ENCODE data around the gene SORCS2.

SORCS2 gene

DNA sequence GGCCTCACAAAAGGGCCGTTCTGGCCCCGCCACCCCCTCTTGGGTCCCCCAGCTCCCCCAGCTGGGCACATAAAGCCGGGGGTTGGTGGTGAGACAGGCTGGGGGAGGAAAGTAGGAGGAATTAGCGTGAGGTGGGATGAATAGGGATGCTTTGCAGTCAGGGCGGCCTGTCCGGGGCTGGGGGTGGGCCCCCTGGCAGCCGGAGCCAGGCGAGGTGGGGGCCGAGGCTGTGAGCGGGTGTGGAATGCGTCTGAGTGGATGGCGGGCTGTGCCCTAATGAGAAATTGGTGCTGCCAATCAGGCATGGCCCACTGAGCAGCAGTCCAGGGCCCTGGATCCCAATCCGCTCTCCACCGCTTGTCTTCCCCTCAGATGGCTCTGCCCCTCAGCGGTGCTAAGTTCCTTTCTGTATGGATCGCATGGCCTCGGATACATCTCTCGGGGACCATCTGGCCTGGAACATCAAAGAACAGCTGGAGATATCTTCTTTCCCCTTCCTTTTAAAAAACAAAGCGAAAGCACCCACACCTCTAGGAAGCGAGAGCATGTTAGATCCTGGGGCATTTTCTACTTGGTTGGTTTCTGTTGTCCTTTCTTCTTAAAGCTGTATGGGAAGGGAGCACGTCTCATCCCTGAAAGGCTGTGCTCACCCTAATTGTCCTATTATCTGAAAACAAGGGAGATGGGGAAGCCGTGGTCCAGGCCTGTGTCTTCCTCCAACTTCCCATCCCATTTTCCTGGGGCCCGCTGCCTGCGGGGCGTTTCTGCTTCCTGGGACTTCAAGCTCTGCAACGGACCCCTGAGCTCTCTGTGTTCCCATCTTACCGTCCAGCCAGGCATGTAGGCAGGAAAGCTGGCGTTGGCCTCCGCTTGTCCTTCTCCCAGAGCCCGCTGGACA lies 106.9 kb downstream of the SORCS2 start:
- in situ Hi-C loops (cut with MboI; ENCODE audit: low sequenced_read_pairs) = no loop called here

DNA sequence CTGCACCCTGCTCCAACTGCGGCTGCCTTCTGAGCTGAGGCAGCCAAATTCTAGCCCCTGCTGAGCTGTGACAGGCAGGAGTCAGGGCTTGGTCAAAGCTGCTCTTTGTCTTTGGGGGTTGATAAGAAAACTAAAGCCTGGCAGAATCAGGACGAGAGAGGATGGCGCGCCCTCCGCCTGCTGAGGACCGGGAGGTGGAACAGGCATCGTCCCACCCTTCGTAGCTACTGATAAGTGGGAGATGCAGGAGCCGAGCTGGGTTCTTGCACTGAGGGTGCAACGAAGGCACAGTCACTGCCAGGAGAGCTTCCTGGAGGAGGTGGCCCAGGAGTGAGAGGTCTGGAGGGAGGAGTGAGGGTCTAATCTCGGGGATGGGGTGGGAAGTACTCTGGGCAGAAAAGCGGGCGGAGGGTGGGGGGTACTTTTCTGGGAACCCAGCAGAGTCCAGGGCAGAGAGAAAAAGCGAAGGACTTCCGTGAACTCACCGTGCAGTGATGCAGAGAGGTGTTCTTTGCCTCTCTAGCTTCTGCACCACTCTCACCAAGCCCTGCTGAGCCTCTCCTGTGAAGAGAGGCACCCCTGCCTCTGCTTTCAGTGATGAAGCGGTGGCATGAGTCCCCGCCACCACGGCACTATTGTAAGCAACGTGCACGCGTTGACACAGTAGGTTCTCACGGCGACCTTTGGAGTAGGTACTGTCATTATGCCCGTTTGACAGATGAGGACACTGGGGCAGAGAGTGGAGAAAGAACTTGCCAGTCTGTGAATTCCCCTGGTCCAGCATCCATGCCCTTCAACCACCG lies 107.8 kb downstream of the SORCS2 start:
- in situ Hi-C loops (cut with MboI; ENCODE audit: low sequenced_read_pairs) = no loop called here

DNA sequence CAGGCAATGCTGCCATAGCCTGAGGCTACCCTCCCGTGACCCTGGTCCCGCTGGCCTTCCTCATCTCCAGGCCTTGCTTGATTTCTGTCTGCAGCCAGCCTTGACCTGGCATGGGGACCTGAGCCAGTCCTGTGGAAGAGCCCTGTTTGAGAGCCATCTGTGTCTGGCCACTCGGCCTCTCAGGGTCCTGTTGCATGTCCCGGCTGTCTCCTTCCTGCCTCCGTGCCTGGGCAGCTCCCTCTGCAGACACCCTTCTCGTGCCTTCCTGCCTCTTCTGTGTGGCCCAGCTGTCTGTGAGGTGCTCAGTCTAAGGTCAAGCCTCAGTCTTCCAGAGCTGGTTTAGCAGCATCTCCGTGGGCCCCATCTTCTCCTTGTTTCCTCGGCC lies 108.4 kb downstream of the SORCS2 start:
- in situ Hi-C loops (cut with MboI; ENCODE audit: low sequenced_read_pairs) = no loop called here

DNA sequence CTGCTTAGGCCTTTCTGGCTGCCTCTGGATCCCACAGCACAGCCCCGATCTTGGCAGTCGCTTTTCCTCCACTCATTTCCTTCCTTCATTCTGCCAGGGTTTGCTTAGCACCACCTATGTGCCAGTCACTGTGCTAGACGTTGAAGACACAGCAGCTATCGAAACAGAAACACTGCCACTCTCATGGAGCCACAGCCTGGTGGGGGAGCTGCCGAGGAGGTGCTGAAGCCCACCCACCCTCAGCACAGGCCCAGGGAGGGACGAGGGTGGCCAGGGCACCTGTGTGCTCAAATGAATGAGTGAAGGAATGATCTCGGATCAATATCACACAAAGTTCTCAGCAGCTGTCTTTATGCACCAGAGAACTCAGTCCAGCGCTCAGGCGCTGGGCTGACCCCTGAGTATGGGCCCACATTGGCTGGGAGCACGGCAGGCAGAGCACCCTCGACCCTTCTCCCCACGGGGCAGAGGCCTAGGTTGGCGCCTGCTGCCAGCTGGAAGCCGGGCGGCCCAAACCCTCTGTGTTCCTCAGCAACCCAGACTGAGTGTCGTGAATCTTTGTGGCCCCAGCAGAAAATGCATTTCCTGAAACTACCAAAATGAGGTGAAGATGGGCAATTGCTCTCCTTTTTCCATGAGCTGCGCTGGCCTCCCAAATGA lies 108.9 kb downstream of the SORCS2 start:
- in situ Hi-C loops (cut with MboI; ENCODE audit: low sequenced_read_pairs) = no loop called here

DNA sequence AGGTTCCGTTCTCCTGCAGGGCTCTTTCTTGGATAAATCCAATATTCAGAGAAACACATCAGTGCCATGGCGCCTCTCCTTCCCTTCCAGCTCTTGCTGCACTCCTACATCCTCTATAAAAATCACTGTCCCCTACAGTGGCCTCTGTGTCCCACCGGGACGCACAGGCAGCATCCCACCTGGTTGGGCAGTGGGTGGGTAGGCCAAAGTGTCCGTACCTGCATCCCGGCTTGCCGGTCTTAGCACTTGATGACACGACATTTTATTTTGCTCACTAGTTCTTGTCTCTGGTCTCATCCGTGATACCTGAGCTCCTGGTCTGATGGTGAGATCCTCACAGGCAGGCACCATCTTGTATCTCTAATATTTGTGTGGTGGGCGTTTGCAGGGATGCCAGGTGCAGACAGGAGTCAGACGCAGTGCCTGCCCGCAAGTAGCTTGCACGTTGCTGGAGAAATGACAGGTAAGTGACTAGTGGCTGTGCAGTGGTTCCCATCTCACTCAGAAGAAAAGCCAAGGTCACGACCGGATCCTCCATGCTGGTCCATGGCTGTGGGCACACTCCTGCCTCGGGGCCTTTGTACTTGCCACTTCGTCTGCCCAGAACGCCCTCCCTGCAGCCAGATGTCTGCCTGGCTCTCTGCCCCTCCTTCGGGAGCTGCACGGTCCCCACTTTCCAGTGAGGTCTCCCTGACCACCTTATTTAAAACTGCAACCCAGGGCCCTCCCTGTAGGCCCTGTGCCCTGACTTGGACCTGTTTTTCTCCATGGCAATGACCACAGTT lies 109.7 kb downstream of the SORCS2 start:
- in situ Hi-C loops (cut with MboI; ENCODE audit: low sequenced_read_pairs) = no loop called here

DNA sequence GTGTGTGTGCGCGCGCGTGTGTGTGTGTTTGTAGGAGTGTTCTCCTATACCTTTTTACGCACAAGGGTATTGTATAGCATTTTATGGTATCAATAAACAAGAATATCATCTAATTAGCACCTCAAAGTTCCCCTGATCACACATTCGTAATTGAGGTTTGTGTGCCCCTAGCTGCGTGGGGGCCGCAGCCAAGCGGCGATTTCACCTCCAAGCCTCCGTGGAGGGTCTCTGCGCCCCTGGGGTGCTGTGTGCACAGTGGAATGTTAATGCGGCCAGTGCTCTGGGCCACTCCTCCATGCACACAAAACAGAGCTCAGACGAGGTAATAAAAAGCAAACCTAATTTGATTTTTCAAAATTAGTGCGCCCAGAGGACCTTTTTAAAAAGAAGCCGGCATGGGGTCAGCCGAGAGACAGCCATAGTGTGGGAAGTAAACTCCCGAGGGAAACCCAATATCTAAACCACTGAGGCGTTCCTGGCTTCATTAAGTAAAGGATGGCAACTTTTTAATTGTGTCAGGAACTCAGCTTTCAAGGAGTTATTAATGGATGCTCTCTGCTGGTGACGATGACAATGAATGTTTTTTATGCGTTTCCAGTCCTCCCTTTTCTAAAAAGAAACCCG lies 110.6 kb downstream of the SORCS2 start:
- in situ Hi-C loops (cut with MboI; ENCODE audit: low sequenced_read_pairs) = no loop called here

DNA sequence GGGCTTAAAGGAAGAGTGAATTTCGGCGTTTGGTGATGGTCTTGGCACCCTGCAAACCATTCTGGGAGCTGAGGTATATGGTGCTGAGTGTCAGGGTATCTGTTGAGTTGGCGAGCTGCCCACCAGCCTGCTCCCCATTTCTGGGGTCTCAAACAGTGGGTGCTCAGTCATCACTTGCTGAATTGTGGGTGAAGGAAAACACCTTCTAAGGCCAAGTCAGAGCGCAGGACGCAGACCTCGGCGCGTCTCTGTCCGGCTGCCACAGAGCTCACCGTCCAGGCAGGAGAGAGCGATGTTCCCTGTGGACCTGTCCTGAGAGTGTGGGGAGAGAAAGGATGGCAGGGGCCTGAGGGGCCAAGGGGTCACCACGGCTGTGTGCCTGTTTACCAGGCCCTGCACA lies 111.2 kb downstream of the SORCS2 start:
- in situ Hi-C loops (cut with MboI; ENCODE audit: low sequenced_read_pairs) = no loop called here

DNA sequence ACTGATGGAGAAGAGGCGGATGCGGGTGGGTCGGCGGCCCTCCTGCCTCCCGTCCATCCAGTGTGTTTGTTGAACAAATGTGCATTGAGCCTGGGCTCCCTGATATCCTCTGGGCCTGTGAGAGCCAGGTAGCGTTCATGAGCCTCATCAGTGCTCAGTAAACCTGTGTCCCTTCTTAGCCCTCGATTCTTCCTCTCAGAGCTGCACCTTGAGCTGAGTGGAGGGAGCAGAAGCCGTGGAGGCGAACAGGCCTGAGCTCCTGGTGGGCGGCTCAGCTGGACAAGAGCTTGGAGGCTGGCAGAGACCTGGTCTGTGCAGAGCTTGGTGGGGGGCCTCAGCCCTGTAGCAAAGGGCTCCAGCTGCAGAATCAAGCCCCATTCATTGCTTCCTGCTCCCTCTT lies 112.1 kb downstream of the SORCS2 start:
- in situ Hi-C loops (cut with MboI; ENCODE audit: low sequenced_read_pairs) = no loop called here

DNA sequence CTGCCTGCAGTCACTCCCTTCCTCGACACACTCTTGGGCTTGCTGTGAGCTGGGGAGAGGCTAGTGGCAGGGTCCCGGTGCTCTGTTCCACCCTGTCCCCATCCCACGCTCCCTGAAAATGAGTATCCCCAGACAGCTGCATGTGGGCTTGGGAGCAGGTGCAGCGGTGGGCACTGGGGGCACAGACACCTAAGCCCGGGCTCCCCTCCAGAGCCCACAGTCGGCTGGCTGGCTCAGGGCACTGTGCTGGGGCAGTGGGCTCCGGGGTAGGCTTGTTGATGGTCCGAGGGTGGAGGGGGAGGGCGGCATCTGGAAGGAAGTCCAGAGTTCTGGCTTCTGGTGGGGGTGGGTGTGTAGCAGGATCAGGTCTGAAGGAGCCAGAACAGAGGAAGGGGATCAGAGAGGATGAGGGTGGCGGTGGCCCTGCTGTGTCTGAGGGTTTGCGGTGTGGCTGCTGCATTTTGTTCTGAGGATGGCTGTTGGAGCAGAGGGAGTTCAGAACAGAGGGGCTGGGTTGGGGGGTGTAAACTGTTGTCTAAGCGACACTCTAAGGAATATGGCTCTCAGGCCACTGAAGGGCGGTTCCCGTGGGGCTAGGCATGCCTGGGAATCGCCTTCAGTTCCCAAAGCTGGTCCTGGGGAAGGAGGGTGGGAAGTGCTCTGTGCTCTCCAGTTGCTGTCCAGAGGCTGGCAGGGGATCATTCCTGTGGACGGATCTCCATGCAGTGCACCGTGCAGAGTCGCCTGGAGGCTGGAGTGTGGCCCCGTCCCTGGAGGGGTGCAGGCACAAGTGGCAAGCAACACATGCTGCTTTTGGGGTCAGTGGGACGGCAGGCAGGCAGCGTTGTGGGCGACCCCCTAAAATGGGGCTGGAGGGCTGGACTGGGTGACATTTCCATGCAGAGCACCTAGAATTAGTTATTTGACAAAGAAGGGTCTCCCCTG lies 114.0 kb downstream of the SORCS2 start:
- in situ Hi-C loops (cut with MboI; ENCODE audit: low sequenced_read_pairs) = no loop called here

DNA sequence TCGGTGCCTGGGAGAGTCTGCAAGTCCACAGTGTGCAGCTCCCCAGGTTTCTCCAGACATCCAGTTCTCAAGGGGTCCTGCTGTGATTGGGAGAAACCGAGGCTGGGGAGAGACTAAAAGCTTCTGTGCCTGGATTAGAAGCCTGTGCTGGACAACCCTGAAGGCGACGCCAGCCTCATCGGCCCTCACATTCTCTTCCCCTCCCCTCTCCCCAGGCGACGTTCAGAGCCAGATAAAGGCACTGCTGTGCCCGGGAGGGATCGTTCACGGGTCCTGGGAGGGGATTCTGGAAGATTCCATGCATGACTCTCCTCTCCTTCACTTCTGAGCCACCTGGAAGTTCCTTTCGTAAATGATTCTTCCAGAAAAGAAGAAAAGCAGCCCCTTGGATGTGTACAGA lies 114.6 kb downstream of the SORCS2 start:
- in situ Hi-C loops (cut with MboI; ENCODE audit: low sequenced_read_pairs) = no loop called here

DNA sequence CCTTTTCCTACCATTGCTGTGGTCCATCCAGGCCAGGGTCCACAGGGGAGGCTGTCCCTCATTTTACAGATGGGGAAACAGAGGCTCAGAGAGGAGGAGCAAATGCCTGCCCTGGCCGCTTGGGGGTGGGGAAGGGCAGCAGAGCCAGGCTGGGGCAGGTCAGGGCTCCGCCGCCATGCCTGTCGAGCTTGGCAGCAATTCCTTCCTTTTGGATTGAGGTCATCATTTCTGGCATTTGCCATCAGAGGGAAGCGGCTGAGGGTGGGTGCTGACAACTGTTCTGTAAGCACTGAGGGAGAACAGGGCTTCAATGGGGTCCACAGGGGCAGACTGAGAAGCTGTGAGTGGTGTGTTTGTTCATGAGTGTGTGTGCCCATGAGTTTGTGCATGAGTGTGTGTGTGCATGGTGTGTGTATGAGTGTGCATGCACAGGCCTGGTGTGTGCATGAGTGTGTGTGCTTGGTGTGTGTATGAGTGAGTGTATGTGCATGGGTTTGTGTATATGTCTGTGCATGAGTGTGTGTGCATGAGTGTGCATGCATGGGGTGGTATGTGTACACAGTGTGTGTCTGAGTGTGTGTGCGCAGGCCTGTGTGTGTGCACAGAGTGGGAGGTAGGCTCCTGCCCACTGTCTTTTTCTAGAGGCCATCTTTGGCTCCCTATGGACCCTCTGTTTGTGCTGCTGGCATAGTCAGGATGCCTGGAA lies 115.2 kb downstream of the SORCS2 start:
- in situ Hi-C loops (cut with MboI; ENCODE audit: low sequenced_read_pairs) = no loop called here

DNA sequence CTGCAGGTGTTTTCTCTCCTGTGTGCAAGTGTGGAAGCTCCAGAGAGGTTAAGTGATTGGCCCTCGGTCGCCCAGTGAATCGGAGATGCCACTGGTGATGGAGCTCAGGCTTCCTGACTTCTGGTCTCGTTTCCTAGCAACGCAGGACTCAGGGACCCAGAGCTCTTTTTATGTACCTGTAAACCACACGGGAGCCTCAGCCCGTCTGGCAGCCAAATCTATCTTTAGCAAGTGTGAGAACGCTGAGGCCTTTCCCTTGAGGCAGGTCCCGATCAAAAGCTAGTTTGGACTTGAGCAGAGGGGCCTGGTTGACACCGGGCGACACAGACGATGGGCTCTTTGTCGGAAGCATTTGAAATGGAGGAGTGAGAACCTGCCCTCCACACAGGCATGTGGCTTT lies 116.8 kb downstream of the SORCS2 start:
- in situ Hi-C loops (cut with MboI; ENCODE audit: low sequenced_read_pairs) = no loop called here

DNA sequence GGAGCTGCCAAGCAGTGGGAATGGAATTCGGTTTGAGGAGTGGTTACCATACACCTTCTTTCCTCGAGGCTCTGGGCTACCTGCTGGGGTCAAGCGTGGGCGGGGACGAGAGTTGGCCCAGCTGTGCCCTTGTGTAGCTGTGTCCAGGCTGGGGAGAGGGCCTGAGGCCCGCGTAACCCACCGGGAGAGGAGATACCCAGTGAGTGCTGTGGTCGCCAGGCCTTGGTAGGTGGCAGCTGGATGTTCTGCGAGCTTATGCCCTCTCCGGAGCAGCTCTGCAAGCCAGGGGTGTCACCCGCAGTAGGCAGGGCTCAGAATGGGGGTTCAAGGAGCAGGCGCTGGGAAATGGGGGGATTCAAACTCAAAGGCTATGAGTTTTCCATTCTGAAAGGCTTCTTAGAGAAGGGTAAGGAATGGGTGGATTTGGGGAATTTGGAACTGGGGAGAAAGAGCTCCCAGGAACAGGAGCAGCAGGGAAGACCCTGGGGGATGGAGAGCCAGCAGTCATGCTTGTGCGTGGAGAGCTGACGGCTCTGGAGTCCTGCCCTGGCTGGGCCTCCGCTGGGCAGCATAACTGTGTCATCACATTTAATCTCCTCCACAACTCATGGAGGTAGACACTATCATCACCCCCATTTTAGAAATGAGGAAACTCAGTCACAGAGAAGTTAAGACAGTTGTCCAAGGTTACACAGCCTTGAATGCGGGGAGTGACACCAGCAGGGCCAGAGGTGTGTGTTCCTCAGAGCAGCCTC lies 117.5 kb downstream of the SORCS2 start:
- in situ Hi-C loops (cut with MboI; ENCODE audit: low sequenced_read_pairs) = no loop called here

DNA sequence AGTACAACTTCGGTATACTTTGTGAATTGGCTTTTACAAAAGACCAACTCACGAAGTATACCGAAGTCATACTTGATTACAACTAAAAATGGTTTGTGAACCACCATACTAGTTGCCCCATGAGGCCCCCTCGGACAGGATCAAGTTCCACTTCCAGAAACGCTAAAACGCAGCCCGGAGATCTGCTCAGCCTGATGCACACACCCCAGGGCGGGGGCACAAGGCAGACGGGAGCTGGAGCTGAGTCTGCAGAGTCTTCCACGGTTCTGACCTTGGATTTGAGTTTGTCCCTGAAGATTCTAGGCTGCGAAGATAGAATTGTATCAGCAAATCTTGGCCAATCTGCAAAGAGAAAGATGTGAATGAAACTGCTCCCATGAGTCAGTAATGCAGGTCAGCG lies 118.1 kb downstream of the SORCS2 start:
- in situ Hi-C loops (cut with MboI; ENCODE audit: low sequenced_read_pairs) = no loop called here

DNA sequence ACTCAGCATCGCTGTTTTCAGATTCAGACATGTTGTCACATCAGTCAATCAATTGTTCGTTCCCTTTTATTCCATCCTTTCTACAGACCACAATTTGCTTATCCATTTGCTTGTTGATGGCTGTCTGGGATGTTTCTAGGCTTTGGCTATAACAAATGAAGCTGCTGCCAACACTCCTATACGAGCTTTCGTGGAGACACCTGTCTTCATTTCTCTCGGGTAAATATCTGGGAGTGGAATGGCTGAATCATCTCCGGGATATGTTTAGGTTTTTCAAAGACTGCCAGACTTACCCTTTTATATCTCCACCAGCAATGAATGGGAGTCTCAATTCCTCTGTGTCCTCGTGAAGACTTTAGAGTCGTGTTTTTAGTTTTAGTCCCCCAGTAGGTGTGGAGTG lies 118.9 kb downstream of the SORCS2 start:
- in situ Hi-C loops (cut with MboI; ENCODE audit: low sequenced_read_pairs) = no loop called here

DNA sequence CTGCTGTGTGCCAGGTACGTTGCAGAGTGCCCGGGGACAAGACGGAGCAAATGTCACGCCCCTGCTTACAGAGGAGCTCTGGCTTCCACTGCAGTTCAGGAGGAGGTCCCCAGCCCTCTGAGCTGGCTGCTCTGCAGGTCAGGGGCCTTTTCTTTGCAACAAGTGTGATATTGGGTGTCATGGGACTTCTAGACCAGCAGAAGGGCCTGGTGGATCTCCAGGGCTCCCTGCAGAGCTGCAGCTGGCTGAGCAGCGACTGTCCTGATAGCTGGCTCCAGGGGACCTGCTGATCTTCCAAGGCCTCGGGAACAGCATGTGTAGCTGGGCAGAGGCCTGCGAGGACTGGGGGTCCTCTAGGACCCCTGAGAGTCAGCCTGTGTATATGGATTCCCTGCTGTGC lies 120.4 kb downstream of the SORCS2 start:
- in situ Hi-C loops (cut with MboI; ENCODE audit: low sequenced_read_pairs) = no loop called here

DNA sequence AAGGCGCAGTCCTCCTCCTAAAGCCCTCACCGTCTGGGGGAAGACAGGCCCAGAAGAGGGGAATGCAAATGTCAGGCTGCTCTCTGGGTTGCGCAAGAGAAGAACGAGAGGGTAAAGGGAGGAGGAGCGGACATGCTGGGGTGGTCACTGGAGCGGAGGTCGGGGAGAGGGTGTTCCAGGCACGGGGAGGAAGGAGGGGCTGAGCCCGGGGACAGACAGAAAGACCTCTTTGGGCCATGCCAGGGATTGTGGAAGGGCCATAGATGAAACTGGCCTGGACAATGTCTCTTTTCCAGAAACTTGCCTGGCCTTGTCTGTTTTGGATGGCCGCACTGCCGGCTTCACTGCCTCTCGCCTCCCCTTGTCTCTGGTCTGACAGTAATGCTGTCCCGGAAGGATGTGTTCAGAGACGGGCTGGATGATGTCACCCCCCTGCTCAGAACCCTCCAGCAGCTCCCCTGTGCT lies 121.0 kb downstream of the SORCS2 start:
- in situ Hi-C loops (cut with MboI; ENCODE audit: low sequenced_read_pairs) = no loop called here

DNA sequence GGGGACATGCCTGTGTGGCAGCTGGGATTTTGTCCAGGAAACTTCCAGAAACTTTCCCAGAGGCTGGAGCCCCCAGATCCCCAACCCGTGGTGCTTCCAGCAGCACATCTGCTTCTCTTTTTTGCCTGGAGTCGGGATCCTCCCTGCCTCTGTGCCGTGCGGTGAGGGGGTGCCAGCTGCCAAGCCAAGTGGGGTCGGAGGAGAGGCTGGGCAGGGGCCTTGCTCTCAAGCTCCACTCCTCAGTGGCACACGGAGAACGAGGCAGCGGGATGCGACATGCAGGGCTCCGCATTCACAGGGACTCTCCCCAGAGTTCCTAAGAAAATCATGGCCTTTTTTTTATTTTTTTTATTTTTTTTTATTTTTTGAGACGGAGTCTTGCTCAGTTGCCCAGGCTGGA lies 121.7 kb downstream of the SORCS2 start:
- in situ Hi-C loops (cut with MboI; ENCODE audit: low sequenced_read_pairs) = no loop called here
